ENCODE results near the gene GRM4.
A peak's percentile ranks its signal among the peaks of the same experiment; 100 is the strongest.

Gene GRM4

GRCh38 chr6:34065466-34066217 is 80.2 kb downstream of the GRM4 start:
- no peak for DNase-seq (ENCODE audit: low read depth in 1 of 2, low spot score in 1 of 2)

GRCh38 chr6:34064675-34065074 is 81.2 kb downstream of the GRM4 start:
- no peak for DNase-seq (ENCODE audit: low read depth in 1 of 2, low spot score in 1 of 2)

- DNase-seq (ENCODE audit: low read depth in 1 of 2, low spot score in 1 of 2), result no peak
Observed at GRCh38 chr6:34063651-34064050, 82.2 kb downstream of the GRM4 start.

GRCh38 chr6:34062815-34063214 is 83.1 kb downstream of the GRM4 start:
- DNase-seq (ENCODE audit: low read depth in 1 of 2, low spot score in 1 of 2), result no peak

GRCh38 chr6:34062156-34062555 is 83.7 kb downstream of the GRM4 start:
- DNase-seq (ENCODE audit: low read depth in 1 of 2, low spot score in 1 of 2), result no peak

GRCh38 chr6:34061348-34061747 is 84.5 kb downstream of the GRM4 start:
- DNase-seq (ENCODE audit: low read depth in 1 of 2, low spot score in 1 of 2), result no peak

GRCh38 chr6:34059914-34060313 is 86.0 kb downstream of the GRM4 start:
- DNase-seq (ENCODE audit: low read depth in 1 of 2, low spot score in 1 of 2), result no peak

- DNase-seq (ENCODE audit: low read depth in 1 of 2, low spot score in 1 of 2), result no peak
Observed at GRCh38 chr6:34059136-34059731, 86.7 kb downstream of the GRM4 start.

- no peak for DNase-seq (ENCODE audit: low read depth in 1 of 2, low spot score in 1 of 2)
Observed at GRCh38 chr6:34057790-34058189, 88.1 kb downstream of the GRM4 start.

- DNase-seq (ENCODE audit: low read depth in 1 of 2, low spot score in 1 of 2), result no peak
Observed at GRCh38 chr6:34057191-34057590, 88.7 kb downstream of the GRM4 start.

- no peak for DNase-seq (ENCODE audit: low read depth in 1 of 2, low spot score in 1 of 2)
Observed at GRCh38 chr6:34056305-34057108, 89.4 kb downstream of the GRM4 start.

- peak; percentile 21 to 49 for DNase-seq (ENCODE audit: low read depth in 1 of 2, low spot score in 1 of 2)
Observed at GRCh38 chr6:34055223-34055933, 90.5 kb downstream of the GRM4 start.

- DNase-seq (ENCODE audit: low read depth in 1 of 2, low spot score in 1 of 2), result no peak
Observed at GRCh38 chr6:34053721-34054120, 92.2 kb downstream of the GRM4 start.

GRCh38 chr6:34052918-34053608 is 92.8 kb downstream of the GRM4 start:
- DNase-seq (ENCODE audit: low read depth in 1 of 2, low spot score in 1 of 2), result no peak

- no peak for DNase-seq (ENCODE audit: low read depth in 1 of 2, low spot score in 1 of 2)
Observed at GRCh38 chr6:34052071-34052825, 93.6 kb downstream of the GRM4 start.

- no peak for DNase-seq (ENCODE audit: low read depth in 1 of 2, low spot score in 1 of 2)
Observed at GRCh38 chr6:34051331-34051919, 94.5 kb downstream of the GRM4 start.

GRCh38 chr6:34050691-34051090 is 95.2 kb downstream of the GRM4 start:
- DNase-seq (ENCODE audit: low read depth in 1 of 2, low spot score in 1 of 2), result no peak

GRCh38 chr6:34049395-34050342 is 96.2 kb downstream of the GRM4 start:
- DNase-seq (ENCODE audit: low read depth in 1 of 2, low spot score in 1 of 2), result no peak
